ENCODE results near the gene RXFP3.

GRCh38 chr5:33984671-33985124 is 48.5 kb downstream of the RXFP3 start, which contains the start of gene SLC45A2:
- TF ChIP-seq CTCF (IDR thresholded peaks at IDR 0.05) (no peak), EZH2 (IDR thresholded peaks at IDR 0.05) (no peak), EZH2phosphoT487 (IDR thresholded peaks at IDR 0.05) (no peak)
